ENCODE data around the gene HTRA3.

The HTRA3 gene

DNA sequence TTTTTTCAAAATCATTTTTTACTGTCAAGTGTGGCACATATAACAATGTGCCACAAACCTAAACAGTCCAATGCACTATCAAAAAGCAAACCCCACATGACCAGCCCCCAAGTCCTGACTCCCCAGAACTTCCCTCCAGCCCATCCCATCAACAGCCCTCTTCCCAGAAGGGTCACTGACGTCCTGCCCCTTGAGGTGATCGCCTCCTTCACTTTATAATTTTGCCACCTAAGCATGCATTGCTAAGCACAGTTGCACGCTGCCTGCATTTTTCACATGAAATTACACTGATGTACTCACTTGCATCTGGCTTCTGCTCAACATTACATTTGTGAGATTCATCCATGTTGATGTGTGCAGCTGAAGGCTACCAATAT lies 42.5 kb downstream of the HTRA3 start:
- TF ChIP-seq CTCF (IDR thresholded peaks at IDR 0.05; ENCODE audit: low read depth, low read length), result no peak
- DNase-seq (ENCODE audit: extremely low read depth, low read depth), result no peak

DNA sequence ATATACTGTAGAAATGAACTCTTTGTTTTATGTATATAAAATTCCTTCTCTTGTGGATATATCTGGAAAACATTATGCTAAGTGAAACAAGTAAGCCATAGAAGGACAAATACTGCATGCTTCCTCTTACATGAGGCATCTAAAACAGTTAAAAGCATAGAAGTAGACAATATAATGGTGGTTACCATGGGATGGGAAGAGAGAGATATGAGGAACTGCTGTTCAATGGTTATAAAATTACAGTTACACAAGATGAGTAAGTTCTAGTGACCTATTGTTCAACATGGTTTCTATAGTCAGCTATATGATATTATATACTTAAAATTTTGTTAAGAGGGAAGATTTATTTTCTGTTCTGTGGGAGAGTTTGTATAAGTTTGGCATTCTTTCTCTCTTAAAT lies 43.4 kb downstream of the HTRA3 start:
- TF ChIP-seq CTCF (IDR thresholded peaks at IDR 0.05; ENCODE audit: low read depth, low read length), result no peak
- DNase-seq (ENCODE audit: extremely low read depth, low read depth), result no peak

- no peak for TF ChIP-seq CTCF (IDR thresholded peaks at IDR 0.05; ENCODE audit: low read depth, low read length)
- DNase-seq (ENCODE audit: extremely low read depth, low read depth), result no peak
These were observed 45.2 kb downstream of the HTRA3 start for GRCh38 chr4:8314691-8315255.

- TF ChIP-seq CTCF (IDR thresholded peaks at IDR 0.05; ENCODE audit: low read depth, low read length), result no peak
These were observed 46.1 kb downstream of the HTRA3 start for GRCh38 chr4:8315435-8316250.

GRCh38 chr4:8316251-8316771 lies 46.8 kb downstream of the HTRA3 start:
- DNase-seq (ENCODE audit: extremely low read depth, low read depth), result no peak
- no peak for TF ChIP-seq CTCF (IDR thresholded peaks at IDR 0.05; ENCODE audit: low read depth, low read length)

More at GRCh38 chr4:8315435-8316250, 46.1 kb downstream of the HTRA3 start:
- peak; percentile 69 for DNase-seq (ENCODE audit: extremely low read depth, low read depth)

GRCh38 chr4:8316911-8317351 lies 47.4 kb downstream of the HTRA3 start:
- no peak for DNase-seq (ENCODE audit: extremely low read depth, low read depth)
- no peak for TF ChIP-seq CTCF (IDR thresholded peaks at IDR 0.05; ENCODE audit: low read depth, low read length)

DNA sequence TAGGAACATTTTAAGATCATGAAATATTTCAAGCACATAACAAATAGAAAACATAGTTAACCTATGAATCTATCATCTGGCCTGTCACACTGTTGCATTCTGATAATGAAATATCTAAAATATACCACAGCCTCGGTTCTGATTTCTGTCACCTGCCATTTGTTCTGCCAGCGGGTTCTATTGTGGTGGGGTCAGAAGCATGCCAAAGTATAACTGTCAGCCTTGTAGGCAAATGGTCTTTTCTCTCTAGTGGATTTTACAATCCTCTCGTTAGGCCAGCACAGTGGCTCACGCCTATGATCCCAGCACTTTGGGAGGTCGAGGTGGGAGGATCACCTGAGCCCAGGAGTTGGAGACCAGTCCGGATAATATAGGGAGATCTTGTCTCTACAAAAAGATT lies 47.9 kb downstream of the HTRA3 start:
- TF ChIP-seq CTCF (IDR thresholded peaks at IDR 0.05; ENCODE audit: low read depth, low read length), result no peak
- no peak for DNase-seq (ENCODE audit: extremely low read depth, low read depth)
